ENCODE measurements around the gene WDR74. TPM values are rescaled to one million over a fixed set of nuclear protein-coding genes. Genes with fewer than 3 reads are reported as not detected.

The WDR74 gene
- total and polyA plus RNA-seq, 9 of the 15 experiments (the other 6 are each of a cell fraction or from before 2014, with no cell fraction given) = 32.7 to 210 (median 114) TPM

- intact Hi-C loops (cut with micrococcal nuclease) = loop anchor here (1.0 to 2.0 kb wide), 6 partner anchors 46 to 238 kb away; partner anchors contain the start of genes HNRNPUL2, SLC3A2, STX5 and TEX54
- Histone ChIP-seq H3K9me1 (ENCODE audit: control insufficient read depth, insufficient read depth, low read length) (no peaks in the 10 kb centered on the region), H3K27me3 (ENCODE audit: control insufficient read depth in 2 of 2, insufficient read depth in 2 of 2, low read length in 2 of 2) (no peaks in the 10 kb centered on the region), H3K79me2 (ENCODE audit: control insufficient read depth, insufficient read depth, low read length) (peaks cover 51% of the 10 kb centered on the region), H2AFZ (ENCODE audit: low read depth, low read length) (peak overlapping the region; percentile 82), H4K20me1 (replicated peaks; ENCODE audit: control insufficient read depth, insufficient read depth, low read length) (no peaks in the 10 kb centered on the region), H3K27ac (ENCODE audit: extremely low read depth, low read depth, low read length) (peak overlapping the region; percentile 92), H3K9me3 (replicated peaks; ENCODE audit: control insufficient read depth, insufficient read depth, low read depth, low read length) (no peaks in the 10 kb centered on the region), H3K4me3 (peak overlapping the region; percentile 82), H3K4me1 (replicated peaks in 1 of 2; ENCODE audit: control insufficient read depth in 2 of 2, insufficient read depth in 2 of 2, low read length in 2 of 2) (peaks cover 22 to 25% of the 10 kb centered on the region in 2 experiments), H3K4me2 (ENCODE audit: insufficient read depth, low read length) (peak overlapping the region; percentile 92), H3K9ac (ENCODE audit: insufficient read depth in 1 of 2, low read depth in 2 of 2, low read length in 2 of 2) (peak overlapping the region; percentile 68 to 99), H3K36me3 (ENCODE audit: control insufficient read depth, insufficient read depth, low read length) (peaks cover 53% of the 10 kb centered on the region; the same call in 2 of the 3 replicates)
- DNase-seq (ENCODE audit: extremely low read depth in 1 of 4, low spot score in 3 of 4) (peak; percentile 82 to 94 (median 87)), ATAC-seq (peak; percentile 80), FAIRE-seq (no peak)
- under 1% methylated on average over 31 of the region's 51 CpGs for WGBS (ENCODE audit: insufficient coverage, low coverage, missing lambda C conversion rate)
- POLR2A ChIA-PET = interaction anchor here (0.6 to 11.4 kb wide), 32 partner anchors 8 to 615 kb away, joined by 3 to 116 read pairs (median 4); partner anchors contain the start of genes C11orf98, CSKMT, HNRNPUL2 and LBHD1
- CTCF ChIA-PET (ENCODE audit: low intra/inter-chr PET ratio) = interaction anchor here (0.6 to 4.5 kb wide), 7 partner anchors 54 to 237 kb away, joined by 3 to 51 read pairs (median 6); partner anchors contain the start of gene SLC3A2
- in situ Hi-C loops (cut with MboI) = no loop called here
- no TSS peak for BruUV-seq (replicated peaks)
- peak; percentile 73 to 74 for TF ChIP-seq RAD21 (CRISPR knock-in tag; conservative IDR thresholded peaks at IDR 0.05 in 1 of 2, IDR thresholded peaks at IDR 0.05 in 1 of 2)
- TF ChIP-seq ZBTB33 (CRISPR knock-in tag; IDR thresholded peaks at IDR 0.05) = peak; percentile 47; the same call in 1 of the 2 replicates
- peak; percentile 82; the same call in 1 of the 2 replicates for TF ChIP-seq HDGF (IDR thresholded peaks at IDR 0.05)
- peak in 1 of 2 experiments; percentile 86; a peak in 2 of 4 replicates for TF ChIP-seq MLLT1 (IDR thresholded peaks at IDR 0.05)
- TF ChIP-seq KAT2B (IDR thresholded peaks at IDR 0.05; ENCODE audit: low read depth, low read length) = peak; percentile 41
- TF ChIP-seq SIN3B (IDR thresholded peaks at IDR 0.05; ENCODE audit: low read depth) = 0 out of 2 replicates have a peak, but pooled peaks have one; percentile 33
- peak; percentile 82 for TF ChIP-seq ZNF395 (CRISPR knock-in tag; IDR thresholded peaks at IDR 0.05)
- no peak for TF ChIP-seq PHF8 (IDR thresholded peaks at IDR 0.05; ENCODE audit: borderline replicate concordance, low read length)
- TF ChIP-seq ZBTB12 (CRISPR knock-in tag; IDR thresholded peaks at IDR 0.05) = no peak
- peak in 1 of 2 experiments; percentile 36; a peak in 2 of 4 replicates for TF ChIP-seq SIN3A (IDR thresholded peaks at IDR 0.05; ENCODE audit: borderline replicate concordance in 2 of 2, control insufficient read depth in 1 of 2, low read depth in 2 of 2, low read length in 2 of 2)
- TF ChIP-seq HCFC1 (IDR thresholded peaks at IDR 0.05; ENCODE audit: low read depth, low read length) = peak; percentile 61
- TF ChIP-seq NCOA4 (IDR thresholded peaks at IDR 0.05; ENCODE audit: partially characterized antibody) = no peak
- peak; percentile 41; the same call in 1 of the 2 replicates for TF ChIP-seq BHLHE40 (IDR thresholded peaks at IDR 0.05; ENCODE audit: low read length)
Observed at GRCh38 chr11:62786318-62787004, 52.9 kb downstream of the WDR74 start.

All from K562 (cell line).